HG03045 (cell line): ENCODE measurements around the gene TAS1R1.

ENCODE experiments used
- ATAC-seq: cut with Tn5 transposase; IDR thresholded peaks from one replicate; pipeline ENCODE4 v1.9.1; 2021; ENCODE audit warnings: mild to moderate bottlenecking, moderate library complexity; ENCODE audit not compliant: unreplicated experiment

TAS1R1 gene

GRCh38 chr1:6554907-6555778, at the start of gene TAS1R1:
Gene TAS1R1 (plus strand): TSS chr1:6555307. CDS start chr1:6555374, 67 bp downstream.
- ATAC-seq = no peak

DNA sequence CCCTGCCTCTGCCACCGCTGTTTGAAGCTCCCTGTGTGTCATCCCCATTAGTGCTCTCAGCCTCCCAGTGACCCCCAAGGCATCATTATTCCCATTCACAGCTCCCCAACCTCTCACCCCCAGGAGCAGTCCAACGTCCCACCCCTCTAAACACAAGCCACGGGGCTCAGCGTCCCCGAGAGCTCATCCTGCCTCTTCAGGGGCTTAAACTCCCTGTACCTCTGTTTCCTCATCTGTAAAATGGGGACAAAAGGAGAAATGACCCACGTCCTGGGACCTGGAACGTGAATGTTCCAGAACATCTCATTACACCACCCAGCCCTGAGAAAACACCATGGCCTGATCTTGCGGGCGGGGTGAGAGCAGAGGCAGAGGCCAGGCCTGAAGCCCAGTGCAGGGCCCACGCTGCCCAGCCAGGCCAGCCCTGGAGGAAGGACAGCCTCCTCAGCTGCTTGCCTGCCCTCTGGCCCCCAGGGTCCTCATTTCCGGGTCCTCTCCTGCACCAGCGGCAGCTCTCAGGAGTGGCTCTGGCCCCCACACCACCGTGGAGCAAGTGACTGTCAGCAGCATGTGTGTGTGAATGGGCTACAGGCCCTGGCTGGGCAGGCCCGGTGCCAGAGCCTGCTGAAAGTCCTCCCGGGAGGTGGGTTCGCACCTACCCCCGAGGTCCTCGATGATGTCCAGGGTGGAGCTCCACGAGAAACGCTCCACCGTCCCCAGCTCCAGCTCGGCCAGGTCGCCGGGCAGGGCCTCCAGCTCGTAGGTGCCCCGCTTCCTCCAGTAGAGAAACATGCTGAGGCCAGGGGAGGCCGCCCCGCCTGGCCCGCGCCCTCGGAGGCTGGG, 49.5 kb upstream of the TAS1R1 start:
- no peak for ATAC-seq

GRCh38 chr1:6506210-6507036, 48.7 kb upstream of the TAS1R1 start:
- no peak for ATAC-seq

GRCh38 chr1:6507037-6507428, 48.1 kb upstream of the TAS1R1 start:
- no peak for ATAC-seq

DNA sequence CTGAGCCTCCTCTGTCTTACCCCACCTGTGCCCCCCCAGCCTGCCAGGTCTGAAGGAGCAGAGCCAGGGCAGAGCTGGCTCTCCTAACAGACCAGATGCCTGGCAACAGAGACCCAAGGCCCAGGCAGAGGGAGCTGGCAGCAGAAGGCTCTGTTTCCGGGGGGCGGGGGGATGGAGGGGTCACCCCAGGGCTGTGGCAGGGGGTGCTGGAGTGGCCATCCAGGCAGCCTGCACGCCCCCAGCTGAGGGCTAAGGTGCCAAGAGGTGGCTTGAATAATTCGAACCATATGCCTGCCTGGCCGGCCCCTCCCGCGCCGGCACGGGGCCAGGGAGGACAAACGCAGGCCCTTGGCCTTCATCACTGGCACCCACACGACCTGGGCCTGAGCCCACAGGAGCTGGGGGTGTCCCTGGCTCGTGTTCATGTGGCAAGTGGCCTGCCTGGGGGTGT, 47.6 kb upstream of the TAS1R1 start:
- ATAC-seq = no peak

DNA sequence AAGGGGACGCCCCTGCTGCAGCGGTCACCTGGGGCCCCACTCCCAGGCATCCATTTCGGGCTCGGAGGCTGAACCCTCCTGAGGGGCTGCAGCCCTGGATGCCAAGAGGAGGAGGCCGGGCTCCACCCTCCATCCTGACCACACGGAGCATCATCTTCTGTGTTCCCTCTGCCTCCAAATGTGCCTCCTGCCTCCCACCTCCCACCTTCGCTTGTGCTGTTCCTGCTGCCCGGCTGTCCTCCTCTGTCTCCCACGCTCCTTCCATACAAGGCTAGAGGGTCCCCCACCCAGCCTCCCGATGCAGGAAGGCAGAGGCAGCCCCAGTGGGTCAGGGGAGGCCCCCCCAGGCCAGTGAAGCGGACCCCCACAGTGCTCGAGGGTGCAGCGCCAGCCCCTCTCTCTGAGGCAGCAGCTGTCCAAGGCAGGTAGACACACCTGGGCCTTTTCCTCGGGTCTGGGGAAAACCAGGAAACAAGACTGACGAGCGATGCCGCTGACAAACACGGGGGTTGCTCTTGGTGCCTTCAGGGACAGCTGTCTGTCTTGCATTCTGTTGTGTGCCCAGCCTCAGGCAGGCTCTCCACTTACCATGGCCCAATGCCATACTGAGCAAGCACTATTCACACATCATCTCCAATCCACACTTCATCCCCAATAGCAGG, 46.8 kb upstream of the TAS1R1 start:
- no peak for ATAC-seq

- ATAC-seq = no peak
Measured at GRCh38 chr1:6508816-6509189, 46.3 kb upstream of the TAS1R1 start.

DNA sequence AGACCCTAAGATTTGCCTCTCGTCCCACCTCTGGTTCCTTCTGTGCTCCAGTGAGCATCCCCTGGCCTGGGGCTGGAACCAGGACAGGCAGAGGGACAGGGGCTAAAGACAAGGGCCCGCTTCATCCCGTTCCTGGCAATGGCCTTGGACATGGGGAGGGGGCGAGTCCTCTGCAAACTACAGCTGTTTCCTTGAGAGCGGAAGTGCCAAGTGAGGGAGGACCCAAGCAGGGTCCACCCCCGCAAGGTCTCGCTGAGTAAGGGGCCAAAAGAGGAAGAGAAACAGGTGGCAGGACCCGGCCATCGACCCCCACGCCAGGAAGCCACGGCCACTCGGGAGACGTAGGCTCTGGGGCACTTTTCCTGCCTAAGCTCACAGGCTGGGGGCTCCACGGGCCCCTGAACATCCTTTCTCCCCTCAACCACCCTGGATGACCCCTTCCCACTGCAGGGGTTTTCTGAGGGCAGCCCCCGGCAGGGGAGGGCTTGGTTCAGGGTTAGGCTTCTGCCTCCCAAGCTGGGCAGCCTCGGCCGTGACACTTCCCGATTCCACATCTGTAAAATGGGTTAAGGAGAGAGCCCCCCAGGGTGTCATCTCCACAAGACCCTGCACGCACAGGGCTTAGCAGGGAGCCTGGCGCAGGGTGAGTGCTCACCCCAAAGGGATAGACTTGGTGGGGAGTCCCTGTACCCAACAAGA, 45.7 kb upstream of the TAS1R1 start:
- ATAC-seq = no peak

DNA sequence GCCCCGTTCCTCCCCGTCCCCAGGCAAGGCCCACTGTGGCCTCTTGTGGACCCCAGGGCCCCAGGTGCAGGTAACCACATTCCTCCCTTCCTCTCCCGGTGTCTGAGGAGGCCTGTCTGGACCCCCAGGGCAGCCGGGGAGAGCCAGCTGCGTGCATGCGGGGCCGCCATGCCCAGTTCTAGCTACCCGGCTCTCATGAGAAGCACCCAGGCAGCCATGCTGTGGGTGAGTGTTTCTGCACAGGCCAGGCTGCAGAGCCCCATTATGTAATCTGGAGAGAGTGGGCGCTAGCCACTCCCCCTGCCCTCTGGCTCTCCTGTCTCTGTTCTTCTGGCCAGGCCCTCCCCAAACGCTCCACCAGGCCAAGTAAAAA, 45.2 kb upstream of the TAS1R1 start:
- ATAC-seq = no peak

DNA sequence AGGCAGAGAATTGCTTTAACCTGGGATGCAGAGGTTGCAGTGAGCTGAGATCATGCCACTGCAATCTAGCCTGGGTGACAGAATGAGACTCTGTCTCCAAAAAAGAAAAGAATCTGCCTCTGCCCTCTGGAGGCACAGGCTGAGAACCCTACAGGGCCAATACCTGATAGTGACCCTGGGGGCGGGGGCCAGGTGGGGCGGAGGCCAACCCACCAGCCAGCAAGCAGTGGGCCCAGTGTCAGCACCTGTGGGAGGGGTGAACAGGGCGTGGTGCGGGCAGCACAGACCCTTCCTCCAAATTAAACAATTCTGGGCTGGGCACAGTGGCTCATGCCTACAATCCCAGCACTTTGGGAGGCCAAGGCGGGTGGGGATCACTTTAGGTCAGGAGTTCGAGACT, 44.6 kb upstream of the TAS1R1 start:
- ATAC-seq = no peak

DNA sequence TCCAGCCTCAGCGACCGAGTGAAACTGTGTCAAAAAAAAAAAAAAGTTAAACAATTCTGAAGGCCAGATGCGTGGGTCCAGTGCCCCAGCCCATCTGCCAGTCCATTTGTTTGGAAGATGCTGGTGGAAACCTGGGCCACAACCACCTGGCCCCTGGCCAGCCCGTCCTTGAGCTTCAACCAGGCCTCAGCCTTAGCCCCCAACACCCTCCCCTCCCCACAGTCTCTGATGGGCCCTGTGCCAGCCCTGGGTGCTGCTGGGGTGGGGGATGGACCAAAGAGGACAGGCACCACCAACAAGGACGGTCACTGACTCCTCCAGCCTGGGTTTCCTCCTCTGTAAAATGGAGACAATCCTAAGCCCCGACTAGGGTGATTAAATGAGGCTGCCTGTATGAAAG, 44.1 kb upstream of the TAS1R1 start:
- no peak for ATAC-seq

DNA sequence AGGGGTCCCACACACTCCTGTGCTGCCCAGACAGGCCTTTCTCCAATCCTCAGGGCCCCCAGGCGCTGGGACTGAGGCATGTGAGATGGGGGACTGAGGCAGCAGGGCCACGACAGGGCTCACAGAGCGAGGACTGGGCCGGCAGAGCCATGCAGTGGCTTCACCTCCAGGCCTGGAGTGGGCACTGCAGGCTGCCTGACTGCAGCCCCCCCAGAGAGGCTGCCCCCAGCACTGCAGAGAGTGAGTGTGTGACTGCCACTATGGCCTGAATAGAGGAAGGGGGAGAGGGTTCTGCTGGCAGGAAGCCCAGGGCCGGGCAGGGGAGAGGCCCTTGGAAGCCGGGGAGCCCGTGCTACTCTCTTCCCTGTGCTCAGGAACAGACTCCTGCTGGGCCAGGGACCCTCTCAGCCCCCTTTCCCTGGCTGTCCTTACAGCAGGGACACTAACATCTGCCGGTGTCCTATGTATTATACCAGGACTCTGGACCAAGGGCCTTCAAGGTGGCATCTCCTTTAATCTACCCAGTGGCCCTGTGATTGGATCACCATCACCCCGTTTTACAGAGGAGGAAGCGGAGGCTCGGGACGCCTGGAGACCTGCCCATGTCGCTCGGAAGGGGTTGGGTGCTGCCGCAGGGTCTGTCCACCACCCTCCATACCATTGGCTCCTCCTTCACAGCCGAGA, 43.4 kb upstream of the TAS1R1 start:
- no peak for ATAC-seq

- ATAC-seq = no peak
Measured at GRCh38 chr1:6512245-6512907, 42.7 kb upstream of the TAS1R1 start.

DNA sequence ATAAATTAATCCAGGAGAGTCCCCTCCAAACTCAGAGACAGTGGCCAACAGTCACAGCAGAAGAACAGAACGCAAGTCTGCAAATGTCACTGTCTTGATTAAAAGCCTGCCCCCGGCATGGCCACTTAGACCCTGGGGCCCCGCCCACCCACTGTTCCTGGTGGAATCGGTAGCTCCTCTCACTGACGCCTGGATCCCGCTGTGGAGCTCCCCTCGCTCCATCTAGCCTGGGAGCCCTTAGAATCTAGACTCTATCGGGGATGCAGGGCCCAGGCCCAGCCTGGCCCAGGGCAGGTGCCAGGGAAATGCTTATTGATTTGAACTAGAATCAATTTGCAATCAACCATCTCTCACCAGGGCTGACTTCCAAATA, 42.2 kb upstream of the TAS1R1 start:
- ATAC-seq = no peak

- ATAC-seq = no peak
Measured at GRCh38 chr1:6513320-6513801, 41.7 kb upstream of the TAS1R1 start.

- ATAC-seq = no peak
Measured at GRCh38 chr1:6515771-6516170, 39.3 kb upstream of the TAS1R1 start.

DNA sequence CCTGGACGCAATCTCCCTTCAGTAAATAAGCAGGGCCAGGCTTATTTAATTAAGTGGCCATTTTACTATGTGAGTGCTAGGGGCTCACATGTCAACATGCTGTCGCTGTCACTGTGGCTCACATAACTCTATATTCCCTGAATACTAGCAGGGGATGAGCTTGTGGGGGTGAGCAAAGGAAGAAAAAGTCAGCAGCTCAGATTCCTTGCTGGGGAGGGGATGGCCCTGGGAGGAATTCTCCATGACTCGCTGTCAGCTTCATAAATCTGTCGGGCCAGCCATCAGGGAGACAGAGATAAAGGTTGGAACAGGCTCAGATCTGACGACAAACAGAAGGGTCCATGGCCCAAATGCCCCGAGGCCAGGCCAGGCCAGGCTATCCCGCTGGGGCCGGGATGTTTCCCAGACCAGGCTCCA, 37.7 kb upstream of the TAS1R1 start:
- ATAC-seq = no peak

DNA sequence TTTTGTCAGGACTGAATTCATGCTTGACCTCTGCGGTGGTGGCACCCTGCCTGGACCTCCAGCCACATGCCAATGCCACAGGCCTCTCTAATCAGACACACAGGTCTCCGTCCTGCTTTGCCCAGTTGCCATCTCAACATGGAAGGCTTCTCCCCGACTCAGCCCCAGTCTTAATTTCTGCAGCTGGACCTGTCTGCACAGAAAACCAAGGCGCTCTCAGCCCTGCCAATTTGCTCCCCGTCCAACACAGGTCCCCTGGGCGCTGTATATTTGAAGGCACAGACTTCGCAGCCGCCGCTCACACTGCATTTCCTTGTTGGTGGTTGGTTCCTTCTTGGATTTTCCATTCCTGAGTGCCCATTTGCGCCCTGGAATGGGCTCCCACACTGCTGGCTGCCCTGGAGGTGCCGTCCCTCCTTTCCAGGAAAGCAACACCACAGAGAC, 35.6 kb upstream of the TAS1R1 start:
- ATAC-seq = no peak
